GM21723 (cell line): ENCODE results near the gene ARMC9.
"Not testable (repeated sequence)": the region's sequence is repeated elsewhere in the genome, so short reads cannot be mapped to it uniquely, and the experiment has no call there.

ENCODE experiments used
- ATAC-seq: cut with Tn5 transposase; IDR thresholded peaks from one replicate; pipeline ENCODE4 v1.9.1; 2021; ENCODE audit warnings: mild to moderate bottlenecking, moderate library complexity; ENCODE audit not compliant: unreplicated experiment

The ARMC9 gene

DNA sequence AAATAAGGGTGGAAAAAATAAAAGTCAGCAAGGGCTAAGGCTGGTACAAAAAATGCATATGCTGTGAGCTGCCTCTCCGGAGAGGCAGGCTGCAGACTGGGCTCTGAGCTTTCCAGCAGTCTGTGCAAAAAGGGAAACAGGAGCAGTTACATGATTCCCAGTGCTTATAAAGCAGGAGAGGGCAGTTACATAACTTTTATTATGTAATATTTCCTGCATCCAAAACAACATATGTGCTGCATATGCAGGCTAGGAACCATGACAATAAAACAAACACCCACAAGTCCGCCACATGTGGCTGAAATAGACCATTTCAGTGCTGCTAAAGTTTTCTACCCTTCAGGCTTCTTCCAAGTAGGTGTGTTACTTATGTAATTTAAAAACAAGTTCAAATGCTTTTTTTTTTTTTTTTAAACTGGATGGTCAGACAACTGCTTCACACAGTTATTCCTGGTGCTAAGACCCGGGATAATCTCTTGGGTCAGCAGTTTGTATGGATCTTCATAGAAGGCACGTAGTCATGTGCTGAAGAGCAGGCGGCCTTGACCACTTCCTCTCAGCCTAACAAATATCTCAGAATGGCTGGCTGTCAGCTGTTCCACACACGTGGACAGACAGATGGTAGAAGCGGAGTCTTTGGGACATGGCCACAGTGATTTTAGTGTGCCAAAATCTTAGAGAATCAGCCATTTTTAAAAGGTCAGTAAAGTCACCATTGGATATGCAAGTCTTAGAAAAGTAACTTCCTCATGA lies 43.5 kb downstream of the ARMC9 start:
- no peak for ATAC-seq

DNA sequence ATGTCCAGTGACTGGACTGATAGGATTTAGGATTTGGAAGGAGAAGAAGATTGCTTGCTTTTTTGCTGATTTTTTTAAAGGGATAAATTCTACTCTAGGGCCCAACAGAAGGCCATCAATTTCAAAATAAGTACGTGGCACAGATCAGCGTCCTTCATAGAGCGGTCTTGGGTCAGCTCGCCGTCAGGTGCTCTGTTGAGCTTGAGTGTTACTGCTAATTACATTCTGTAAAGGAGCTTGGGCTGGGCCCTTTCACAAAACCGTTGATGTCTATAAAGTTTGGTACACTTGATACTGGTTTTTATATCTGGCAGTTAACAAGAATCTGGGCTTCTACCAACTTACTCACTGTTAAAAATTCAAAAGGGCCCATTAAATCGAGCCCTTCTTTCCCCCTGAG lies 45.4 kb downstream of the ARMC9 start:
- ATAC-seq, result no peak

DNA sequence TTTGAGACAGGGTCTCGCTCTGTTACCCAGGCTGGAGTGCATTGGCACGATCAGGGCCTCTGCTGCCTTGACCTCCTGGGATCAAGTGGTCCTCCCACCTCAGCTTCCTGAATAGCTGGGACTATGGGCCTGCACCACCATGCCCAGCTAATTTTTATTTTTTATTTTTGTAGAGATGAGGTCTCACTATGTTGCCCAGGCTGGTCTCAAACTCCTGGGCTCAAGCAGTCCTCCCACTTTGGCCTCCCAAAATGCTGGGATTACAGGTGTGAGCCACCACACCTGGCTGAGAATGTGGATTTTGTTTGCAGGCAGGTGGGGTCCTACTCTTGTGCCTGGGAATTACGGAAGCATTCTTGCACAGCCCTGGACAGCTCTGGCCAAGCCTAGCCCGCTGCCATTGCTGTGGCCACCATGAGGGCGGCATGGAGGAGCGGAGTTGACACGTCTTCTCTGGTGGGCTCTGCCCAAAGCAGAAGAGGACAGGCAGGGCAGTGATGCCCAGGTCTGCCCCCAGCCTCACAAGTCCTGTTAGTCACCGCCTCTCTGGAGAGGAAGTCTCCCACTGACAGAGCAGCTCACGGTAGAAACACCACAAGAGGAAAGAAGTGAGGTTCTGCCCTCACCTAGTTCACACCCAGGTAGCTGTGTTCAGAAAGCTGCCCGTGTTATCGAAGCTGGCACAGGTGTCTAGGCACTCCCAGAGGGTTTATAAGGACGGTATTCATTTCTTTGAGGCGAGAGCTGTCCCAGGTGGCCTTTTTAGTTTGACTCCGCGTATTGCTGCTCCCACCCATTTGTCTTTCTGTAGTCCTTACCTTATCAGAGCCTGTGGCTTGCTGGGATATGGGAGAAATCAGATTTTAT lies 46.2 kb downstream of the ARMC9 start:
- ATAC-seq, result no peak

DNA sequence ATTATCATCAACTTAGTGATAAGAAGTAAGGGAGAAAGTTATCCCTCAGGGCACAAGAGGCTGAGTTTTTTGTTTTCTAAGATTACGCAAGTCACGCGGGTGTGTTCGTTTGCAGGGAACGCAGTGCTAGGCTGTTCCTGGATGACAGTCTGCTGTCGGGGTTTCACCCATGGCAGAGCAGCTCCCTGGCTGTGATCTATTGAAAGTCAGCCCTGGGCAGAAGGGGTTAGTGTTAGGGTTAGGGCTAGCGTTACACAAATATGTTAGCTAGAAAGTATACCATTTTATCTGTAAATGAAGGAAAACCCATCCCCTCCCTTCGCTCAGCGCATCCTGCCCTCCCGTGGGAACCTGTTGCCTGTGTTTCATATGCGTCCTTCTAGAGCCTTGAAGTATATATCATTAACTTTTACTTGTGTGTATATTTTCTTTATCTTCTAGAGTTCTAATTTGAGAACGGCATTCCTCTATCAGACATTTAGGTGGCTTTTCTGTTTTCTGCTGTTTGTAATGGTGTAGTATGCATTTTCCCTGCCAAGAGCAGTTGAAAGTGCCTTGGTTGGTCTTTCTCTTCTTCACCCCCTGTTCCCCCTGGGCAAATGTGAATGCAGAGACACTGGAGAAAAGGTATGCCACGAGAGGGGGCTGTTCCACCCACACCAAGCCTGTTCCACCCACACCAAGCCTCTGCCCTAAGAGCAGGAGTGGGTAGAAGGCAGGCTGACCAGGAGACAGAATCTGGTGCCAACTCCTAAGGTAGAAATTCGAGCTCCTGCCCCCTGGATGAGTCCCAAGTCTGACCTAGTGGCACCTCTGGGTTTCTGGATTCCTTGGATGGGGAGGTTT lies 47.0 kb downstream of the ARMC9 start:
- no peak for ATAC-seq

- no peak for ATAC-seq
Measured at GRCh38 chr2:231246171-231246842, 47.9 kb downstream of the ARMC9 start.

DNA sequence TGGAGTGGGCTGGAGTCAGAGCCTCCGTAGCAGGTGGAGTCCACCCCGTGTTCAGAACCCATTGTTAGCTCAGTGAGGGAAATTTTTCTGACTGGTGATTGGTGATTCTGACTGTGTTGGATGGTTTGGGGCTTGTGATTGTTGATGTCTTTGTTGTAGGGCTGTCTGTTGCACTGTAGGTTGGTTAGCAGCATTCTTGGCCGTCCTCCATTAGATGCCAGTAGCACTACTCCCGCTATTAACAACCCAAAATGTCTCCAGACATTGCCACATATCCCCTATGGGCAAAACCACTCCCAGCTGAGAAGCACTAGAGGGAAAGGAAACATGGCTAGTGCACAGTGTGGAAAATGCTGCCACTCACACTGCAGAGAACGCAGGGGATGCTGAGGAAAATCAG lies 51.7 kb downstream of the ARMC9 start:
- ATAC-seq, result no peak

- no peak for ATAC-seq
Measured at GRCh38 chr2:231250698-231251097, 52.3 kb downstream of the ARMC9 start.

GRCh38 chr2:231253292-231253691 lies 54.9 kb downstream of the ARMC9 start:
- ATAC-seq, result not testable (repeated sequence)

GRCh38 chr2:231256494-231256893 lies 58.1 kb downstream of the ARMC9 start:
- no peak for ATAC-seq

- ATAC-seq, result no peak
Measured at GRCh38 chr2:231257763-231258162, 59.3 kb downstream of the ARMC9 start.

- no peak for ATAC-seq
Measured at GRCh38 chr2:231258701-231259100, 60.3 kb downstream of the ARMC9 start.

GRCh38 chr2:231259104-231259503 lies 60.7 kb downstream of the ARMC9 start:
- no peak for ATAC-seq

DNA sequence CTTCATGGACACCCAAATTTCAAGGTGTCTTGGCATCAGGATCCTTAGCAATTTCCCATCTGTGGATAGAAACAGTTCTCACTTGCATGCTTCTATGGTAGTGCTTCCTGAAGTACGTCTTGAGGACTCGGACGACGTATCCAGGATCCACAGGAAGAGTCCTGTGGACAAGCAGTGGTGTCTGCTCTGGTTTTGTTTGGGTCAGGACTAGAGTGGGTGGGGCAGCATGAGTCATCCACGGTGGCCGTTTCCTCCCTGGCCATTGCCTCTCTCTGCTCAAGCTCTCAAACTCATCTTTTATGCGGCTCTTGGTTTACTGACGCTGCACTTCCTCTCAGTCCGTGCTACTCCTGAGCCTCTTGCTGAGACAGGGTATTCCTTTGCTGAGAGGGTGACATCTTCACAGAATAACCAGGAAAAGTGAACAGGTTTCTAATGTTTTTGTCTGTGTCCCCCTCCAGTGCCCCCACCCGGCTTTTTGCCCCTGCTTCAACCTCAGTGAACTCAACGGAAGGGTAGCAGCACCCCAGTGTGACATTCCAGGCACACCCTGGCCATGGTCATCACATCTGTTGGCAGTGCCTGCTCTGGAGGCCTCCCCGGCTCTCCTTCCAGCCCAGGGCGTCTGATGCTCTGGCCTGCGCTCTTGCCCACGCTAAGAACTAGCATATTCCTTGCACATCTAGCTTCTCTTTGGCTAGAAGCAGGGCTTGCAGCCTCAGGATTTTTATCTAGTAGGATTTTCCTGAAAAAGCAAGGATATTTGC lies 62.2 kb downstream of the ARMC9 start:
- ATAC-seq, result no peak

DNA sequence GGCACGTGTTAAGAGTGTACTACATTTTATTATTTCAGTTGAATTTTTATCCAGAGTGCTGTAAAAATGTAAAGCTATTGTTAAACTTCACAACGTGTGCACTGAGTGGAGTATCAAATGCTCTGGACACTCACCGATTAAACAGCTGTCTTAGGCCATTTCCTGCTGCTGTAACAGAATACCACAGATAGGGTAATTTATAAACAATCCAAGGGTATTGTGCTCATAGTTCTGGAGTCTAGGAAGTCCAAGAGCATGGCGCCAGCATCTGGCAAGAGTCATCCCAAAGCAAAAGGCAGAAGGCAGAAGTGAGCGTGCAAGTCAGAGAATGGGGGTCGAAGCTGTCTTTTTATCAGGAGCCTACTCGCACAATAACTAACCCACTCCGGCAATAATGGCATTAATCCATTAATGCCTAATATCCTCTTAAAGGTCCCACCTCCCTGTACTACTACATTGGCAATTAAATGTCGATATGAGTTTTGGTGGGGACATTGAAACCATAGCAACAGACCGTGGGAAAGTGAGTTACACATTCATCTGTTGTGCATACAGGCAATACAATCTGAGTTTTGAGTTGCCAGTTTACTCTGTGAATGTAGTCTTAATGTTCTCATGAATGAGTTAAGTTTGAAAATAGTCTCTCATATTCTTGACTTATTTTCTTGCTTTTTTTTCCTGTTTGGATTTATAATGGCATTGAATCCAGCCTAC lies 64.8 kb downstream of the ARMC9 start:
- ATAC-seq, result no peak

DNA sequence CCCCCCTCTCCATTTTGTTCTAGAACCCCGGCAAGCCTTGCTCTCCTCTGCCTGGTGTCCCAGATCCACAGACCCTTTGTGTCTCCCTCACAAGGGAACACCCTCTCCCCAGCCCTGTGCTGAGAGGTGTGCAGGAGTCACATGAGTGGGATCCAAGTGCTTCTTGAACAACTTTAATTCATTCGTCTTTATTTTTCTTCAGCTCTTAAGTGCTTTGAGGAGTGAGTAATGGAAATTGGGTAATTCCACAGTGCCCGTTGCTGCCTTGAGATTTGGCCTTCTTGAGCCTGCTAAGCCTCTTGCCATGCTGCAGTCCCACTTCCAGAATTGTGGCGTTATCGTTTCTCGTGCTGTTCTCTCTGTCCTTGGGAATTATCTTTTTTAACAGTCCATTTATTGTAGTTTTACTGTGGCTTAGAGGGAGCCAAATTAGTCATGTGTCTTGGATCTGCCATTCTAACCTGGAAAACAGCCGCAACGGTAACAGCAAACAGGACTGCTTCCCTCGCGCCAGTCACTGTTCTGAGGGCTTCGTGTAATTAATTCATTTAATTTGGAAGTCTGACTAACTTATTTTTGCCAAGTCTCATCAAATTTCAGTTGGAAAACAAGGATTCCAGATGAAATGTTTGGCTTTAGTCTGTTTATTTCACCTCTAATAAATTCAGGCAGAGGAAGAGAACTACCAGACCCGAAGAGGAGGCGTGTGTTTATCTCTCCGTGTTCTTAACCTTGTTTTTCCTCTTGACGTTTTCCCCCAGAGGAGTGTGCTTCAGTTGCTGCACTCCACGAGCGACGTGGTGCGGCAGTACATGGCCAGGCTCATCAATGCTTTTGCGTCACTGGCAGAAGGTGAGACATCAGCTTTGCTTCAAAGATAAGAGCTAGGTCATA lies 72.0 kb downstream of the ARMC9 start:
- no peak for ATAC-seq

DNA sequence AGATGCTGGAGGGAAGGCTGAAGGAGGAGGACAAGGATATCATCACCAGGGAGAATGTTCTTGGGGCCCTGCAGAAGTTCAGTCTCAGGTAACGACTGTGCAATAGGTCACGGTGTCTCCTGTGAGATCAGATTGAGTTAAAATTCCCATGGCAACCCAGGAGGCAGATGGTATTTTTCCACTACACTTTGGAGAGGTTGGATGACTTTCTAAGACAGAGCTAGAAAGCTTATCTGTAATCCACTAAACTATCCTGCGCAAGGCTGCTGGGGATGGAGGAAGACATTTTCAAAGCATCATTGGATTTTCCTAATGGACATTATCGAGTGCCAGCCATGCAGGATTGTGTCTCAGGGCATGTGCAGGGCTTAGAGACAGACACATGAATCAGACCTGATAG lies 74.6 kb downstream of the ARMC9 start:
- ATAC-seq, result no peak

GRCh38 chr2:231276987-231277386 lies 78.6 kb downstream of the ARMC9 start:
- no peak for ATAC-seq

- ATAC-seq, result no peak
Measured at GRCh38 chr2:231277962-231278361, 79.5 kb downstream of the ARMC9 start.
